ENCODE measurements around the gene PROSER2.

PROSER2 gene

GRCh38 chr10:11878776-11879175 is 55.6 kb downstream of the PROSER2 start:
- DNase-seq = no peak
- no peak overlapping the region for H3K9ac ChIP-seq (ENCODE audit: low read length)
- peaks cover 24% of the 10 kb centered on the region for H3K27me3 ChIP-seq (replicated peaks; ENCODE audit: insufficient read depth, low read length)
- TF ChIP-seq, protein P1, sequence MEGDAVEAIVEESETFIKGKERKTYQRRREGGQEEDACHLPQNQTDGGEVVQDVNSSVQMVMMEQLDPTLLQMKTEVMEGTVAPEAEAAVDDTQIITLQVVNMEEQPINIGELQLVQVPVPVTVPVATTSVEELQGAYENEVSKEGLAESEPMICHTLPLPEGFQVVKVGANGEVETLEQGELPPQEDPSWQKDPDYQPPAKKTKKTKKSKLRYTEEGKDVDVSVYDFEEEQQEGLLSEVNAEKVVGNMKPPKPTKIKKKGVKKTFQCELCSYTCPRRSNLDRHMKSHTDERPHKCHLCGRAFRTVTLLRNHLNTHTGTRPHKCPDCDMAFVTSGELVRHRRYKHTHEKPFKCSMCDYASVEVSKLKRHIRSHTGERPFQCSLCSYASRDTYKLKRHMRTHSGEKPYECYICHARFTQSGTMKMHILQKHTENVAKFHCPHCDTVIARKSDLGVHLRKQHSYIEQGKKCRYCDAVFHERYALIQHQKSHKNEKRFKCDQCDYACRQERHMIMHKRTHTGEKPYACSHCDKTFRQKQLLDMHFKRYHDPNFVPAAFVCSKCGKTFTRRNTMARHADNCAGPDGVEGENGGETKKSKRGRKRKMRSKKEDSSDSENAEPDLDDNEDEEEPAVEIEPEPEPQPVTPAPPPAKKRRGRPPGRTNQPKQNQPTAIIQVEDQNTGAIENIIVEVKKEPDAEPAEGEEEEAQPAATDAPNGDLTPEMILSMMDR (IDR thresholded peaks at IDR 0.05; ENCODE audit: low read length) = no peak
- TF ChIP-seq EZH2 (optimal IDR thresholded peaks at IDR 0.05; ENCODE audit: low read depth, low read length) (no peak), EZH2phosphoT487 (IDR thresholded peaks at IDR 0.05; ENCODE audit: low read length) (no peak)
- H3K79me2 ChIP-seq (ENCODE audit: low read length) = no peaks in the 10 kb centered on the region
- H2AFZ ChIP-seq (ENCODE audit: low read length) = no peak overlapping the region
- no peaks in the 10 kb centered on the region for H4K20me1 ChIP-seq (ENCODE audit: insufficient read depth, low read length)
- H3K27ac ChIP-seq (ENCODE audit: low read length) = no peak overlapping the region
- no peaks in the 10 kb centered on the region for H3K9me3 ChIP-seq (replicated peaks; ENCODE audit: insufficient read depth, low read length)
- H3F3A ChIP-seq (ENCODE audit: insufficient read depth, low read length) = no peaks in the 10 kb centered on the region
- H3K9me2 ChIP-seq (replicated peaks; ENCODE audit: insufficient read depth, low read length) = no peaks in the 10 kb centered on the region
- H3K4me1 ChIP-seq (ENCODE audit: low read length) = no peaks in the 10 kb centered on the region
- no peak overlapping the region for H3K4me2 ChIP-seq (ENCODE audit: low read depth, low read length)
- H3K36me3 ChIP-seq (replicated peaks; ENCODE audit: insufficient read depth, low read length) = no peaks in the 10 kb centered on the region
- H3K4me3 ChIP-seq (ENCODE audit: low read length) = no peak overlapping the region

GRCh38 chr10:11879387-11880094 is 56.4 kb downstream of the PROSER2 start:
- Histone ChIP-seq H3K4me3 (ENCODE audit: low read length) (no peak overlapping the region), H4K20me1 (ENCODE audit: insufficient read depth, low read length) (no peaks in the 10 kb centered on the region), H3K36me3 (replicated peaks; ENCODE audit: insufficient read depth, low read length) (no peaks in the 10 kb centered on the region), H3K79me2 (ENCODE audit: low read length) (no peaks in the 10 kb centered on the region), H3K9ac (ENCODE audit: low read length) (no peak overlapping the region), H3K4me2 (ENCODE audit: low read depth, low read length) (no peak overlapping the region), H3K9me3 (replicated peaks; ENCODE audit: insufficient read depth, low read length) (no peaks in the 10 kb centered on the region), H3K4me1 (ENCODE audit: low read length) (no peaks in the 10 kb centered on the region), H3K27me3 (replicated peaks; ENCODE audit: insufficient read depth, low read length) (peaks cover 24% of the 10 kb centered on the region), H3K9me2 (replicated peaks; ENCODE audit: insufficient read depth, low read length) (no peaks in the 10 kb centered on the region), H2AFZ (ENCODE audit: low read length) (no peak overlapping the region), H3K27ac (ENCODE audit: low read length) (no peak overlapping the region), H3F3A (ENCODE audit: insufficient read depth, low read length) (no peaks in the 10 kb centered on the region)
- DNase-seq = no peak
- TF ChIP-seq, protein P1 (IDR thresholded peaks at IDR 0.05; ENCODE audit: low read length) = no peak
- TF ChIP-seq EZH2phosphoT487 (IDR thresholded peaks at IDR 0.05; ENCODE audit: low read length) = no peak
- TF ChIP-seq EZH2 (optimal IDR thresholded peaks at IDR 0.05; ENCODE audit: low read depth, low read length) = no peak

DNA sequence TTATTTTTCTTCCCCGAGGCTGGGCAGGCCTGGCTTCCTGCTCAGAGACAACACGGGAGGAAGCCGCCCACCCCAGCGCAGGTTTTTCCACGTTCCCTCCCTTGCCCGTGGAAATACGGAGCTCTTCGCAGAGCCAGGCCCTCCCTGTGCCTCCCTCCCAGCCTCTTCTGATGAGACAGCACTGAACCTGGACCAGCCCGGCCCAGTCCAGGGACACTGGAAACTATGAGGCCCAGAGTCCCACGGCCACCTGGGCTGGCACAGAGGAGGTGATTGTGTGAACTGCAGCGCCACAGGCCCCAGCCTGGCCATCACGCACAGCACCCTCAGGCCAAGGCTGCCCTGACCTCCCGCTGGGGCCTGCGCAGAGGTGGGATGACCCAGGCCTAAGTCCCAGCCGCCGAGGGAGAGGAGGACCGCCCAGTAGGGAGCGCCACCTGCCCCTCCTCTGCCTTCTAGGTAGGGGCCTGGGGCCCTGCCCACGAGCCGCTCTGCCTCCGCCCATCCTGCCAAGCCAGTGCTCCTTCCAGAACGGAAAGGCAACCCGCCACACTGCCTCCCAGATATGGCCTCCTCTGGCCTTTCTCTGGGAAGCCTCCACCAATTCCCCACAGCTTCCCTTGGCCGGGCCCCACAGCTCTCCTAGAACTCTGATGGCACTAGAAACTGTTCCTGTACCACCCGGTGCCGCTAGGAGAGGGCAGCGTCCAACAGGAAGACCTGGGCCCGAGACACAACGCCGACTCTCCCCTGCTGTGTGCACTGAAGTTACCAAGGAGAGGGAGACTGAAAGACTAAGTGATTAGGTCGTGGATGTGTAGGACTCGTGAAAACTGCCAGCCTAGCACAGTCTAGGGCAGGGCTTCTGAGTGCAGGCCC is 57.2 kb downstream of the PROSER2 start:
- Histone ChIP-seq H3F3A (ENCODE audit: insufficient read depth, low read length) (no peaks in the 10 kb centered on the region), H3K79me2 (ENCODE audit: low read length) (no peaks in the 10 kb centered on the region), H3K4me3 (ENCODE audit: low read length) (no peak overlapping the region), H2AFZ (ENCODE audit: low read length) (no peak overlapping the region), H3K4me2 (ENCODE audit: low read depth, low read length) (no peak overlapping the region), H3K27ac (ENCODE audit: low read length) (no peak overlapping the region), H3K36me3 (replicated peaks; ENCODE audit: insufficient read depth, low read length) (no peaks in the 10 kb centered on the region), H3K27me3 (replicated peaks; ENCODE audit: insufficient read depth, low read length) (peaks cover 23% of the 10 kb centered on the region), H3K9me3 (replicated peaks; ENCODE audit: insufficient read depth, low read length) (no peaks in the 10 kb centered on the region), H4K20me1 (ENCODE audit: insufficient read depth, low read length) (no peaks in the 10 kb centered on the region), H3K9me2 (replicated peaks; ENCODE audit: insufficient read depth, low read length) (no peaks in the 10 kb centered on the region), H3K4me1 (ENCODE audit: low read length) (no peaks in the 10 kb centered on the region), H3K9ac (ENCODE audit: low read length) (no peak overlapping the region)
- no peak for DNase-seq
- TF ChIP-seq EZH2phosphoT487 (IDR thresholded peaks at IDR 0.05; ENCODE audit: low read length) (no peak), EZH2 (optimal IDR thresholded peaks at IDR 0.05; ENCODE audit: low read depth, low read length) (no peak)
- TF ChIP-seq, protein P1 (IDR thresholded peaks at IDR 0.05; ENCODE audit: low read length) = no peak

All from MM.1S (cell line).